ENCODE measurements around the gene ADORA1. TPM values are rescaled to one million over a fixed set of nuclear protein-coding genes. Genes with fewer than 3 reads are reported as not detected.

The ADORA1 gene
- polyA plus RNA-seq, 1 experiment, result 2.4 TPM

DNA sequence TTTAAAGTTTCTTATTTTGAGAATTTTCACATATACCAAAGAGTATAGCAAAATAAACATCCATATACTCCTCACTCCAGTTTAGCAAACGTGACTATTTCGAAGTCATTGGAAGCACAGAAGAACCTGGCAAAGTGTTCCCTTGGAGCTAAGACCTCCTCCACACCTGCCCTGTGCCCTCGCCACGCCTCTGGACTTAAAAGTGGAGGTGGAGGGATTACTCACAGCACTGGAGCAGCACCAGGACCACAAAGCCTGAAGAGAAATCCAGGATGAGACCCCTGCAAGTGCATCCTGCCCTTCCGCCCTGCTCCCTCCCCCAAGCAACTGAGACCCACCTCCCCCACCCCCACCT lies 58.5 kb downstream of the ADORA1 start:
- H3K27me3 ChIP-seq (ENCODE audit: control insufficient read depth, insufficient read depth, low read length), result peaks cover 3% of the 10 kb centered on the region; the same call in 1 of the 2 replicates
- ChIA-PET POLR2A (no interaction called here), CTCF (interaction anchor here (1.3 to 9.3 kb wide), 3 partner anchors 10 to 17 kb away, joined by 3 to 60 read pairs (median 10); partner anchors contain the start of gene MYBPH)
- no peak for DNase-seq (ENCODE audit: low read depth)
- H3K4me3 ChIP-seq (ENCODE audit: low read depth, low read length), result no peak overlapping the region
- H3K36me3 ChIP-seq (ENCODE audit: control insufficient read depth, insufficient read depth, low read length), result no peaks in the 10 kb centered on the region
- TF ChIP-seq, protein P1, sequence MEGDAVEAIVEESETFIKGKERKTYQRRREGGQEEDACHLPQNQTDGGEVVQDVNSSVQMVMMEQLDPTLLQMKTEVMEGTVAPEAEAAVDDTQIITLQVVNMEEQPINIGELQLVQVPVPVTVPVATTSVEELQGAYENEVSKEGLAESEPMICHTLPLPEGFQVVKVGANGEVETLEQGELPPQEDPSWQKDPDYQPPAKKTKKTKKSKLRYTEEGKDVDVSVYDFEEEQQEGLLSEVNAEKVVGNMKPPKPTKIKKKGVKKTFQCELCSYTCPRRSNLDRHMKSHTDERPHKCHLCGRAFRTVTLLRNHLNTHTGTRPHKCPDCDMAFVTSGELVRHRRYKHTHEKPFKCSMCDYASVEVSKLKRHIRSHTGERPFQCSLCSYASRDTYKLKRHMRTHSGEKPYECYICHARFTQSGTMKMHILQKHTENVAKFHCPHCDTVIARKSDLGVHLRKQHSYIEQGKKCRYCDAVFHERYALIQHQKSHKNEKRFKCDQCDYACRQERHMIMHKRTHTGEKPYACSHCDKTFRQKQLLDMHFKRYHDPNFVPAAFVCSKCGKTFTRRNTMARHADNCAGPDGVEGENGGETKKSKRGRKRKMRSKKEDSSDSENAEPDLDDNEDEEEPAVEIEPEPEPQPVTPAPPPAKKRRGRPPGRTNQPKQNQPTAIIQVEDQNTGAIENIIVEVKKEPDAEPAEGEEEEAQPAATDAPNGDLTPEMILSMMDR (IDR thresholded peaks at IDR 0.05; ENCODE audit: insufficient read depth, low read depth, low read length), result no peak

DNA sequence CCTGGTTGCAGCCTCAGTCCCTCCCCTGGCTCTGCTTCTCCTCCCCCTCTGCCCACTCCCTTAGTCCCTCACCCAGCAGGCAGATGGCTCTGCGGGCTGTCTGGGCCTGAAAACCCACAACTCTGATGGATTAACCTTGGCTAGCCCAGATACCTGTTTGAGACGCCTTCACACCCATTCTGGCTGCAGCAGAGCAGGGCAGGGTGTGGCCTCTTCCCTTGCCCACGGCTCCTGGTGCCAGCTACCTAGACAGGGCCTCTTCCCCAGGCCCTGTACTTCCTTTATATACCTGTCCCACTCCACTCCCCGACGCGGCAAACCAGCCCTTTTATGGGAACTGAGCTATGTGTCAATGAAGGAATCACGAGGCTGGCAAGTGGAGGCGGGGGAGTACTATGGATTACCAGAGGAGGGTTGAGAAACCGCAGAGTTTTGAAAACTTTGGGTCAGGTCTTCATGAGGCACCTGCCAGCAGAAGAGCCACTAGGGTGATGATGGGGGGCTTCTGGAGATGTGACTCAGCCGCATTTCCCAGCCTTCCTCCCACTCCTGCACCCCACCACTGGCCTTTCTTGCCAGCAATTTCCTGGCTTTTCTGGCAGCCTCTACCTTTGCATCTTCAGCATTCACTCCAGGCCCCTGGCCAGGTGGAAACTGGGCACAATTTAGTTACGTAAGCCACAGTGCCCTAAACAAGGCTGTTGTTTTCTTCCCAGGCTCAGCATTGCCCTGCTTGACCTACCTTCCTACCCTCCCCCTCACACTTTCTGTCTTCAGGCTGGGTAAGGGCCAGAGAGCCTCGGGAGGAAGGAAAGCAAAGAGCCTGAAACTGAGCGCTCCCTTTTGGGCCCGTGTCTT lies 59.1 kb downstream of the ADORA1 start, which contains the start of gene CHI3L1:
TSS of gene CHI3L1 (minus strand) at position 259 of the 858 bp plus-strand sequence. CDS start at position 178, 81 bp downstream.
- Histone ChIP-seq H3K36me3 (ENCODE audit: control insufficient read depth, insufficient read depth, low read length) (no peaks in the 10 kb centered on the region), H3K27me3 (ENCODE audit: control insufficient read depth, insufficient read depth, low read length) (peaks cover 3% of the 10 kb centered on the region; the same call in 1 of the 2 replicates), H3K4me3 (ENCODE audit: low read depth, low read length) (no peak within 1 kb of the TSS)
- CTCF ChIA-PET, result interaction anchor here (0.7 to 9.3 kb wide), 5 partner anchors 11 to 152 kb away, joined by 3 to 60 read pairs (median 8); partner anchors contain the start of gene MYBPH
- POLR2A ChIA-PET, result interaction anchor here (0.7 kb wide), 1 partner anchor 9 kb away, joined by 8 read pairs; no protein-coding TSS in a partner anchor
- DNase-seq (ENCODE audit: low read depth), result no peak
- TF ChIP-seq, protein P1 (IDR thresholded peaks at IDR 0.05; ENCODE audit: insufficient read depth, low read depth, low read length), result no peak

DNA sequence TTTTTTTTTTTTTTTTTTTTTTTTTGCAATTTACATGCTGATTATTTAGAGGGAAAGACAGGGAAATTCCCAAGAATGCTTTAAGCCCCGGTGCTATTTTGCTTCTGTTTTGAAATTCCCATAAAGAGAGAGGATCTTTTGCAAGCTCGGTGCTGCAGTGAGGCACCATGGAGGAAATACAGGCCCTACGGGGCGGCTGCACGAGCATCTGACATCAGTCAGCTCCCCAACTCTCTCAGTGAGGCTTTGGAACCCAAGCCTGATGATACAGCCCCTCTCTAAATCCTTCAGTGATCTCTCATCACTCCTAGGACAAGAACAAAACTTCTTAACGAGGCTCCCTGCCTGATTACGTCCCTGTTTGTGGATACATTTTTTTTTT lies 59.8 kb downstream of the ADORA1 start:
- Histone ChIP-seq H3K27me3 (ENCODE audit: control insufficient read depth, insufficient read depth, low read length) (peaks cover 3% of the 10 kb centered on the region; the same call in 1 of the 2 replicates), H3K4me3 (ENCODE audit: low read depth, low read length) (no peak overlapping the region), H3K36me3 (ENCODE audit: control insufficient read depth, insufficient read depth, low read length) (no peaks in the 10 kb centered on the region)
- DNase-seq (ENCODE audit: low read depth), result no peak
- TF ChIP-seq, protein P1 (IDR thresholded peaks at IDR 0.05; ENCODE audit: insufficient read depth, low read depth, low read length), result no peak
- CTCF ChIA-PET, result interaction anchor here (0.7 to 9.3 kb wide), 3 partner anchors 15 to 151 kb away, joined by 4 to 60 read pairs (median 8); no protein-coding TSS in a partner anchor
- POLR2A ChIA-PET, result interaction anchor here (0.7 kb wide), 1 partner anchor 8 kb away, joined by 8 read pairs; no protein-coding TSS in a partner anchor

DNA sequence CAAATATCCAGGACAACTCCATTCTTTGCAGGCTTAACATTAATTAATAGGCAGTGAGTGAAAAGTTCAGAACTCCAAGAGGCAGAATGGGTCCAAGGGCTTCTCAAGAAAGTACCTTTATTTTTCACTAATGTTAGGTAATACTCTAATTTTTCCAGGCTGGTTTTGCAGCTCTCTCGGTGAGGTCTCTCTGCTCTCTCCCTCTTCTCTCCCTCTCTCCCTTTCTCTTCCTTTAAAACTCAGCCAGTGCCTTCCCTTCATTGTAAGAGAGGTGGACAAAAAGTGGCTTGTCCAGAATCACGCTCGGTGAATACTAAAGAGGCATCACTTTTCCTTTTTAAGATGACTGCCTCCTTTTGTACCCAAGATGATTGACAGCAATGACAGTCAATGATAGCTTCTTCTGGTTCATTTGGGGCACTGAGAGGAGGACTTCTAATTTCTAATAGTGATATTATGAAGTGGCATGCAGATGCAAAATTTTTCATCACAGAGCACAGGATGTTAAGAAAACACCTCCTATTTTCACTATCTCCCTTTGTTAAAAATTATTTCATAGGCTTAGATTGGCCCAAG lies 60.3 kb downstream of the ADORA1 start:
- no peak overlapping the region for H3K4me3 ChIP-seq (ENCODE audit: low read depth, low read length)
- peaks cover 3% of the 10 kb centered on the region; the same call in 1 of the 2 replicates for H3K27me3 ChIP-seq (ENCODE audit: control insufficient read depth, insufficient read depth, low read length)
- no peak for DNase-seq (ENCODE audit: low read depth)
- H3K36me3 ChIP-seq (ENCODE audit: control insufficient read depth, insufficient read depth, low read length), result no peaks in the 10 kb centered on the region
- TF ChIP-seq, protein P1 (IDR thresholded peaks at IDR 0.05; ENCODE audit: insufficient read depth, low read depth, low read length), result no peak
- ChIA-PET CTCF (interaction anchor here (0.7 to 9.3 kb wide), 4 partner anchors 9 to 151 kb away, joined by 4 to 60 read pairs (median 6); no protein-coding TSS in a partner anchor), POLR2A (interaction anchor here (0.7 kb wide), 1 partner anchor 8 kb away, joined by 8 read pairs; no protein-coding TSS in a partner anchor)
